HG02970 (cell line): ENCODE data around the gene LRRC8D.
"Not testable (repeated sequence)": the region's sequence is repeated elsewhere in the genome, so short reads cannot be mapped to it uniquely, and the experiment has no call there.

Experiments used
- ATAC-seq: cut with Tn5 transposase; IDR thresholded peaks from one replicate; pipeline ENCODE4 v1.9.1; 2021; ENCODE audit warnings: mild to moderate bottlenecking, moderate library complexity, moderate number of reproducible peaks; ENCODE audit not compliant: unreplicated experiment, low FRiP score

LRRC8D gene

DNA sequence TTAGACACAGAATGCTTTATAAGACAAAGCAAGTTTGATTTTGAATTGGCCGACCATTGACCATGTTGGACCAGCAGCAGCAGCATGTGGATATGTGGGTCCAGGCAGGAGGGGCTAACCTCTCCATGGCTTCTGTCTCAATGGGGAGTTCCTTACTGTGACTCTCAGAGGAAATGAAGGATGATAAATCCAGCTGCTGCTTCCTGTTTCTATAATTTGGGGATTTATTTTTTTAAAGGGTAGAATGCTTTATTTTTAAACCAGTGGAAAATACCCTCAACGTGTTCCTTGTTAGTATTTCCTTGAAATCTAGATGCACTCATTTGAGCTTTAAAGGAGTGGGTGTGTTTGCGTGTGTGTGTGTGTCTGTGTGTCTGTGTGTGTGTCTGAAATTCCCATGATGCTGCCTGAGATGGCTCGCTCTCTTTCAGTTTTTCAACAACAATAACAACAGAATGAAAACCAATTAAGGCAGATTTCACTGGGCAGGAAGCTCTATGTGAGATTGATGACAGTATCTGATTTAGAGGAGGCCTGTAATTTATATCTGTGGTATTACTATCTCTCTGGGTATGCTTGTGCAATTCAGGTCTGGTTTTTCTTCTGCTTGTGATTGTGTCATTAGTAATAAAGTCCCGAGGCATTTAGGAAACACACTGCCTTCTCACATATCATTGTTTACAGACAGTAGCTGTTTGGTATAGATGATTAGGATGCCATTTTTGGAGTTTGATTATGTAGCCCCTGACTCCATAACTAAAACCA lies 88.0 kb downstream of the LRRC8D start:
- ATAC-seq = no peak

- no peak for ATAC-seq
These were observed 89.4 kb downstream of the LRRC8D start for GRCh38 chr1:89910268-89910667.

- no peak for ATAC-seq
These were observed 89.9 kb downstream of the LRRC8D start for GRCh38 chr1:89910780-89911179.

- ATAC-seq = no peak
These were observed 90.6 kb downstream of the LRRC8D start for GRCh38 chr1:89911191-89911991.

DNA sequence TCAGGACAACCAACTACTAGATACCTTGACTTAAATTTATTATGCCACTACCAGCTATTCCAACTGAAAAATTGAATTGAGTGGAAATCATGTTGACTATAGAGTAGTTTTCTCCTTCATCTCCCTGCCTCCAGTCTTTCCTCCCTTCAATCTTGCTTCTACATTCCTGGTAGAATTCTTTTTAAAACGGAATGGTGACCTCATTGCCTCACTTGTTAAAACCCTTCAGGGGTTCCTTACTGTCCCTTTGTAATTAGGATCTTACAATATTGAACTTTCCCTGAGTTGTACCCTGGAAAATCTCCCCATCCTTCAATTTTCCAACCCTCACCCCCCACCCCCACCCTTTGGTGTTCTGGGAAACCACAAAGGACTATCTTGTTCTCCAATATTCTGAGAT lies 91.2 kb downstream of the LRRC8D start:
- no peak for ATAC-seq

GRCh38 chr1:89913353-89914095 lies 92.7 kb downstream of the LRRC8D start:
- ATAC-seq = no peak

GRCh38 chr1:89917353-89917752 lies 96.5 kb downstream of the LRRC8D start:
- no peak for ATAC-seq

DNA sequence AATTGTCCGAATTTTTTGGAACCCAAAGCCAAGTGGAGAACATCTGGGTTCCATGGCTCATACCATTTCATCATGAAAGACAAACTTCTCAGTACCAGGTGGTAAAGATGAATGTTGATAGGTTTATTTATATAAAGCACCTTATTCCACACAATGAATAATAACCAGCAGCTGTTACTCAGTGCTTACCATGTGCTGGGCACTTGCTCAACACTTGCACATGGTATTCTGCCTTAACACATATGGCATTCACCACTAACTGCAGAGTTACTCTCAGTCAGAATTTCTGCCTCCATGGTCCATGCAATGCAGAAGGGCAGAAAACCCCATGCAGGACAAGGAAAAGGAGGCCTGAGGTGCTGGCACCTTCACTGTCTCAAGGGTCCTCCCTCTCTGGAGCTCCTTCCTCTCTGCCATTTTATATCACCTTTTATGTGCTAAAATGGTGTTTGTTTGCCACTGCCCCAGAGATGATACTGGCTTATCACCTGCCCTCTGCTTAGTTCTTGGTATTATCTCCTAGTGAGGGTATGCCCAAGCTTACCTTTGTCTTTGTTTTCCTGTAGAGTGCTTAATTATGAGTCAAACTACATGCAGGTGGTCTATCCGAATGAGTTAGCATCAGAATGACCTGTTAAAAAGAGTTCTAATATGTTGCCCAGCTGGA lies 97.4 kb downstream of the LRRC8D start:
- ATAC-seq = no peak

DNA sequence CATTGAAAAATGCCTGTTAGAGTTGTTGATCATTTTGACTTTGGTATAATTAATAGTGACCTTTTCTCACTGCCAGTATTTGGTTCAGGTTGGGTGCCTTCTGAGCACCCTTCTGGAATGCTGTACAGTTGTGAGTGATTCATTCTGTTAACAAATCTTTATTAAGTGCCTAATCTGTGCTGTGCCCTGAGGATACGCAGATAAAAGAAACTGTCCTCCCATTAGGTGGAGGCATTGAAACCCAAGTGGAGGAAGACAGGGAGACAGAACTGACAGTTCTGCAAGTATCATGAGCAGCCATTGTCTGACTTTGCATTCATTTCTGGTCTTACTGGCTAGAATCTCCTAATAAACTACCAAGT lies 97.9 kb downstream of the LRRC8D start:
- no peak for ATAC-seq

- no peak for ATAC-seq
These were observed 98.3 kb downstream of the LRRC8D start for GRCh38 chr1:89919174-89919573.

DNA sequence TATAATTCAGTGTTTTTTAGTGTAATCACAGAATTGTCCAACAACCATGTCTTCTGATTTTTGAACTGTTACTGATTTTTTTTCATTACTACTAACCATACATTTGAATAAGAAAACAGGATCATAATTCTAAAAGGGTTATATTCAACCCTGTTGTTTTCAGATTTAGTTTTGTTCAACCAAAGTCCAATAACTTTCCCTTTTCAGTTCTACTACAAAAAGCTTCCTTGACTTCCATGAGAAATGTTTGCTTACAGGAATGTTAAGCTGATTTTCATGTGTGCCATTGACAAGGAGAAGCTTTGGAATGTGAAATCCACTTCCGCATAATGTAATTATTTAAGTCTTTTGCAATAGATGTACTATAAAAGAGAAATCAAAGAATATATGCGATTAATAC lies 102.1 kb downstream of the LRRC8D start:
- no peak for ATAC-seq

GRCh38 chr1:89923517-89923916 lies 102.7 kb downstream of the LRRC8D start:
- ATAC-seq = no peak

- ATAC-seq = not testable (repeated sequence)
These were observed 103.2 kb downstream of the LRRC8D start for GRCh38 chr1:89924075-89924474.

DNA sequence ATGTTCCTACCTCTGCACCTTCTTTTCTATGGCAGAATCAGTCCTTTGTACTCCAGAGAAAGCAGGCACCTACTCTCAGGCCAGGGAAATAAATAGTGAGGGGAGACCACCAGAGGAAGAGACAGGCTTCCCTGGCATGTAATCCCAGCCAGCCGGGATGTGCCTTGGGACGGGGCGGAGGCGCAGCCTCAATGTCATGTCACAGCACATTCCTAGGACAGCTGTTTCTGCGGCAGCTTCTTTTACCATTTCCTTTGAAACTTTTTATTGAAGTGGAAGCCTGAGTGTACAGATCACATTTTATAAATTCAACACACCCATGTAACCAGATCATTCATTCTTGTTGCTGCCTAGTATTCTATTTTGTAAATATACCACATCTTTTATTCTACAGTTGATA lies 106.2 kb downstream of the LRRC8D start:
- ATAC-seq = no peak

DNA sequence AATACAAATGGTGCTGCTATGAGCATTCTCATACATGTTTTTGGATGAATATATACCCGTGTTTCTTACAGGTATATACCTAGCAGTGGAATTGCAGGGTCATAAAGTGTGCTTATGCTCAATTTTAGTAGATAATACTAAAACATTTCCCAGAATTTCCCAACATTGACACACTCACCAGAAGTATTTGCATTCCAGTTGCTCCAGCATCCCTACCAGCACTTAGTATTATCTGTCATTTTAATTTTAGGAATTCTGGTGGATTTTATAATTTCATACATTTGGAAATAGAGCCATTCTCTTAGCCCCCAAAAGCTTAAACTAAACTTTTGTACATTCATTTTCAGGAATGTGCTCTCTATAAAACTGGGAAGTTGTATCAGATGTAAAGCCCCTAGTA lies 106.6 kb downstream of the LRRC8D start:
- ATAC-seq = no peak

GRCh38 chr1:89928506-89928905 lies 107.7 kb downstream of the LRRC8D start:
- no peak for ATAC-seq

DNA sequence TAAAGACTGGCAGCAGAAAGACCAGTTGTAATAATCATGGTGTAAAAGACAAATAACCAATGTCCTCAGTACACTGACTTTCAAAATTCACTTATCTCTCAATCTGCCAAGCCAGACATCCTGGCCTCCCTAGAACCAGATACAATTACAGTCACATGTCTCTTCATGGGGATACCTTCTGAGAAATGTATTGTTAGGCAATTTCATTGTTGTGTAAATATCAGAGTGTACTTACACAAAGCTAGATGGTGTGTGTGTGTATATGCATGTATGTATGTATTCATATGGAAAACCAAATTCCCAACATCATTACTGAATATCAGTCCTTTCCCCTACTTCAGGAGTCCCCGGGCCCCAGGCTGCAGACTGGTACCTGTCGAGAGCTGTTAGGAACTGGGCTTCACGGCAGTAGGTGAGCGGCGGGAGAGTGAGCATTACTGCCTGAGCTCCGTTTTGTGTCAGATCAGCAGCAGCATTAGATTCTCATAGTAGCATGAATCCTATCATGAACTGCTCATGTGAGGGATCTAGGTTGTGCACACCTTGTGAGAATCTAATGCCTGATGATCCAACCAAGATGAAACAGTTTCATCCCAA lies 108.7 kb downstream of the LRRC8D start:
- ATAC-seq = no peak

DNA sequence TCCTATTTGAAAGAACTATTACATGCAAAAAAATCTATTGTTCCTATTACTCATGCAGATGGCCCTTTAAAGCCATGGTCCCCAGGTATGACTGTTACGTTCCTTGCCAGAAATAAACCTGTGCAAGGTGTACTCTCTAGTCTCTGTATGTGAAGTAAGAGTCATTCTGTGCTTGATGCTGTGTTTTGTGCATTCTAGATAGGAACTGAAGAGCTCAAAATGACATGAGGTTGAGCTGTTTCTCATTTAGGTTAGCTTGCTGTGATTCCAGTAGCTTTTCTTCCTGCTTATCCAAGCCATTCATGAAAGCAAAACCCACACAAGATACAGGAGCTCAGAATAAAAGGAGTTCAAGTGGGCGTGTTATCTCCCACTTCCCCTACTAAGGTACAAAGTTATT lies 109.7 kb downstream of the LRRC8D start:
- no peak for ATAC-seq

DNA sequence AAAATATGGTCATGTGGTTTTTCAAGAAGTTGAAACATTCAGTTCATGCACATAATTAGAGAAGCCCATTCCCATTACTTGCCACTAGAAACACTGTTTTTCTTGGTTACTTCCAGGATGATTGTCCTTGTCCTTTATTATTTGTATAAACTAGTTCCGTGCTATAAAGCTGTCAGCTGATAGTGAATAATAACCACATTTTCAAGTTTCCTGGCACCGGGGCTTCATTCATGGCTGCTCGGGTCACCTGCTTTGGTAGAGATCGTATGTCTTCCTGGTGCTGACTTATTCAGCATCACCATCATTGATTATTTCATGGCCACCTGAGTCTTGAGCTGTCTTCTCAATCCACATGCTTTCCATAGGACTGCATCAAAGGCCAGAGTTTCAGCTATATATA lies 111.1 kb downstream of the LRRC8D start:
- ATAC-seq = no peak

- no peak for ATAC-seq
These were observed 111.9 kb downstream of the LRRC8D start for GRCh38 chr1:89932598-89933364.
